GM21576 (cell line): ENCODE data around the gene CMTM7.
"Not testable (repeated sequence)": the region's sequence is repeated elsewhere in the genome, so short reads cannot be mapped to it uniquely, and the experiment has no call there.

Experiments
- ATAC-seq: cut with Tn5 transposase; IDR thresholded peaks from one replicate; pipeline ENCODE4 v1.9.1; 2021; ENCODE audit warnings: mild to moderate bottlenecking, moderate library complexity; ENCODE audit not compliant: unreplicated experiment

The CMTM7 gene

GRCh38 chr3:32456429-32457130, 64.9 kb downstream of the CMTM7 start:
- ATAC-seq: no peak

DNA sequence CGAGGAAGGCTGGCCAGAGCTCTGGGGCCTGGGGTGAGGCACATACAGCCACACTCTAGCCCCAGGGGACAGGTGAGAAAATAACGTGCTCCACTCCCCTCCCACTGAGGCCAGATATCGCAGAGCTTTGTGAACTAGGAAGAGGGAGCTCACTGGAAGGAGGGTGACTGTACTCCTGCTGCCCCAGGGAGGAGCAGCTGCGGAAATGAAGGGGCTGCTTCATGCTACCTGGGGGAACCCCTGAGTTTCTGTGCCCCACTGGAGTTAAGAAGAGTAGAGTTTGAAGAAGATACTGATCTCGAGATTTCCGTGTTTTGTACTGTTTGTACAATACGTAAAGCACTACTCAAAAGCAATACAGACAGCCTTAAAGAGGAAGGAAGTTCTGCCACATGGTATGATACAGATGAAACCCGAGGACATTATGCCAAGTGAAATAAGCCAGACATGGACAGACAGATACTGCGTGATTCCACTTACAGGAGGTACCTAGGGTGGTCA, 66.4 kb downstream of the CMTM7 start:
- peak; percentile 40 for ATAC-seq

- no peak for ATAC-seq
Measured at GRCh38 chr3:32459450-32459849, 67.8 kb downstream of the CMTM7 start.

DNA sequence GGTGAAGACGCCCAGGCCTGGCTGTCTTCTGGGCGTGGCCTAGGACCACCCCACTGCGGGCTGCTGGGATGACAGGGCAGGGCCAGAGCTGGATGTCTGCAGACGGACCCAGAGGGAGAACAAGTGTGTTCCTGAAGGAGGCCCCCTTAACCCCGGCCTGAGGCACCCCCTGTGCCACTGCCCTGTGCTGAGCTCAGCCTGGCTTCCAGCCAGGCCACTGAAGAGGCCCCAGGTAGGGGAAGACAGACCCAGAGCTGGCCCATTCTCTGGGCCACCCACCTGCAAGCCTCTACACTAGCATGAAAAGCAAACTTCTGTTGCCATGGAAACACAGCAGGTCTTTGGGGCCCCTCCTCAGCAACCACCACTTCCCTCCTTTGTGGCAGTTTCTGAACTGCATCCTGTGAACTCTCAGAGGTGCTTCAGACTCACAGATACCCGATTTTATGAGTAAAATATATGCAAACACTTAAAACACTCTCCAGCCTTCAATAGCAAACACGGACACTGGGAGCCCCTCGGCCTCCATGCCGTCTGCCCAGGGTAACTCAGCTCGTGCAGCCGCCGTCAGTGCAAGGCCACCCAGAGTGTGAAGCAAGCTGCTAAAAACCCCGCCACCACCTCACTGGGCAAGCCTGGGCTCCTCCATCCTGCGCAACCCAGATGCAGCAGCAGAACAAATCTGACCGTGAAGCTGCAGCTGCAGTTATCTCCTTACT, 68.5 kb downstream of the CMTM7 start:
- ATAC-seq: peak; percentile 90

GRCh38 chr3:32460817-32461496, 69.3 kb downstream of the CMTM7 start:
- not testable (repeated sequence) for ATAC-seq

DNA sequence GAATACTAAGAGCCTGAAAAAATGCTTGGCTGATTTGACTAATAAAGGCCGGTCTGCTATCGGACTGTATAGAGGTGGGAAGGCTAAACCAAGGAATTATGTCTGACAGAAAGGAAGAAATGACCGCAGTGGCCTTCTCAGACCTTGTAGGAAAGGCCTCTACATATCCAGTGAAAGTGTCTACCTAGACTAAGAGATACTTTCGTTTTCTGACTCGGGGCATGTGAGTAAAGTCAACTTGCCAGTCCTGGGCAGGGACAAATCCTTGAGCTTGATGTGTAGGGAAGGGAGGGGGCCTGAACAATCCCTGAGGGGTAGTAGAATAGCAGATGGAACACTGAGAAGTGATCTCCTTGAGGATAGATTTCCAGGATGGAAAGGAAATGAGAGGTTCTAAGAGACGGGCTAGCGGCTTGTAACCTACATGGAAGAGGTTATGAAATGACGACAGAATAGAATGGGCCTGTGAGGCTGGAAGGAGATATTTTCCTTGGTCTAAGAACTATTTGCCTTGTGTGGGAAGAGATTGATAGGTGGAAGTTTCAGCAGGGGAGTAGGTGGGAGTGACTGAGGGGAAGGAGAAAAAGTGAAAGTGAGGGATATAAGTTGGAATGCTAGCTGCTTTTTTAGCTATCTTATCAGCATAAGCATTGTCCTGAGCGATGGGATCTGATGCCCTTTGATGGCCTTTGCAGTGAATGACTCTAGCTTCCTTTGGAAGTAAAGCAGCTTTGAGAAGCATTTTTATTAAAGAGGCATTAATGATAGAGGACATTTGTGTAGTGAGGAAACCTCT, 70.7 kb downstream of the CMTM7 start:
- not testable (repeated sequence) for ATAC-seq

GRCh38 chr3:32463415-32463814, 71.8 kb downstream of the CMTM7 start:
- ATAC-seq: not testable (repeated sequence)

DNA sequence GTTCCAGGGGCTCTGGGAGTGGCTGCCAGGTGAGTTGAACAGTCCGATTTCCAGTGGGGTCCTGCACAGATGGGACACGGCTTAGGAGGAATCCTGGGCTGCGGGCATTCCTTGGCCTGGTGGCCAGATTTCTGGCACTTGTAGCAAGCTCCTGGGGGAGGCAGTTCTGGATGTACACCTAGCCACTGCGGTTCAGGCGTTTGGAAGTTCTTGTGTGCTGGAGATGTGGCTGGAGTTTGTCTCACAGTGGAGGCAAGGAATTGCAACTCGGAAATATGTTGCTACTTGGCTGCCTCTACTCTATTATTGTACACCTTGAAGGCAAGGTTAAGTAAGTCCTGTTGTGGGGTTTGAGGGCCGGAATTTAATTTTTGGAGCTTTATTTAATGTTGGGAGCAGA, 73.1 kb downstream of the CMTM7 start:
- ATAC-seq: not testable (repeated sequence)

DNA sequence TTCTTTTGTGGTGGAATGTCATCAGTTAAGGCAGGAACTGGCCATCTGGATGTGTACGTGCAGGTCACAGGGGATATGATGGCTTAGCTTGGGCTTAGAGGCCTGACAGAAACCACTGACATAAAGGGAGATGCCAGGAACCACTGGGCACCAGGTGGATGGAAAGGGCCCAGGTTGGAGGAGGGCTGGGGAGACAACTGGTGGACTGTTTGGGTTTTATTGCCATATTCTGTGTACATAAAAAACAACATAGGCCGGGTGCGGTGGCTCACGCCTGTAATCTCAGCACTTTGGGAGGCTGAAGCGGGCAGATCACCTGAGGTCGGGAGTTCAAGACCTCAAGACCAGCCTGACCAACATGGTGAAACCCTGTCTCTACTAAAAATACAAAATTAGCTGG, 75.2 kb downstream of the CMTM7 start:
- not testable (repeated sequence) for ATAC-seq

DNA sequence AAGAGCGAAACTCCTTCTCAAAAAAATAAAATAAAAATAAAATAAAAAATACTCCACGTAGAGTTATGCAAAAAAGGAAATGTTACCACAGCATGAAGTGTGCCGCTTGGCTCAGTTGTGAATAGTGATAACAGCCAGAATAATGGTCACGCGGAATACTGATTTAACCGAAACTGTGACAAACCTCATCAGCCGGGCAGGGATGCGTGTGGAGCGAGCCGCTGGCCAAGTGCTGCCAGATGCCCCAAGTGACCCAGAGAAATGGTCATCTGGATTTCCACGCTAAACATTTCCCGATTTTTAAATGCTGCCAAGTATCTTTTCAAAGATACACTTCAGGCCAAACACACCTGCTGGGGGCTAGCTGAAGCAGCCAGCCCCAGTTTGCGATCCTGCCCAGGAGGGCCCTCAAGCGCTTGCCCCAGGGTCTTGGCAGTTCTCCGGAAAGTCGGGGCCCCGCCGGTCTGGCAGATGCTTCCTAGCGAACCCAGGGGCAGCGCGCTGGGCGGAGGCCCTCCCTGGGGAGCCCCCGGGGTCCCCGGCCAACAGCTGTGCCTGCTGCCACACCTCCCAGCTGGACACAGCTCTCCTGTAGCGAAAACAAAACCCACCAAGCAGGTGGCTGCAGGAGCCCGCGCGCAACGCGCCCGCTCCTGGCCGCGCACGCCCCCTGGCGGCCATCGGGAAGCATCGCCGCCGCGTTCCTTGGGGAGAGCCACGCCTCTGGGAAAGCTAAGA, 75.8 kb downstream of the CMTM7 start:
- peak; percentile 76 for ATAC-seq

DNA sequence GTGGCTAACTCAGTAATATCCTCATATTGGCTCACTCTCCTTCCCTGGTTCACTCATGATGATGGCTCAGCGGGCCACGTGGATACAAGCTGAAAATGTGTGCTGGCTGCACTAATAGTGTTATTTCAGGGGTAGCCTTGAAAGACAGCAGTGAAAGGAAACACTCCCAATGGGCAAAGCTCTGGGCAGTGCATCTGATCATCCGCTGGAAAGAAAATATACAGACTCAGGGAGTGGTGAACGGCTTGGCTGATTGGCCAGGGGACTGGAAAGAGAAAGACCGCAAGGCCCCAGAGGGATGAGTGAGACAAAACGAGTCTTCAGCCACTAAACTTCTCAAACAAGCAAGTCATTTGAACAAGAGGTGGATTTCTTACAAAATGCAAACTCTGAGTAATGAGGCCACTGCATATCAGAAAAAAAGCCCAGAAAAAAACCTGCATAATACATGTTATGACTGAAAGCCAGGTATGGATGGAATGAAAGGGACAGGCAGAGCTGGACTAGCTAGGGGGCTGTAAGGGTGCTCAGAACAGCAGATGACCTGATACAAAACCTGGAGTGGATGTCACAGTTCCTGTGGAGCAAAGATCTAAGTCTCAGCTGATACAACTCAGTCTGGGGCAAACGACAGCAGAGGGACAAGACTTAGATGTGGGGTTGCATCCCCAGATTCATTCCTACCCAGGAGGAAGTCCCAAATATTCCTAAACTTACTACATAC, 77.7 kb downstream of the CMTM7 start:
- peak; percentile 14 for ATAC-seq

DNA sequence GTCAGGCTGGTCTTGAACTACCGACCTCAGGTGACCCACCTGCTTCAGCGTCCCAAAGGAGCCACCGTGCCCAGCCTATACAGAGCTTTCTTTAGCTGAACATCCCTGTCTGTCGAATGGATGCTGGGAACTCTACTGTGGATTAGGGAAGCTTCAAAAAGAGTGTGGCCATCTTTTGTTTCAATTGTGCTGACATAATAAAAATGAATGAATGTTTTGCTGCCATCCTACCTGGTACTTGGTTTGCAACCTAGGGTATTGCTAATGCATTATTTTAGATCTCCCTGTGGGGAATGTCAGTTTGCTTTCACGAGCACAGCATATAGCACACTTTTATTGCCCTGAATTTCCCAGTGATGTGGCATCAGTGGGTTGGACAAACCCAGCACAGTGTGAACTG, 78.7 kb downstream of the CMTM7 start:
- ATAC-seq: no peak

GRCh38 chr3:32471246-32471645, 79.6 kb downstream of the CMTM7 start:
- ATAC-seq: no peak

DNA sequence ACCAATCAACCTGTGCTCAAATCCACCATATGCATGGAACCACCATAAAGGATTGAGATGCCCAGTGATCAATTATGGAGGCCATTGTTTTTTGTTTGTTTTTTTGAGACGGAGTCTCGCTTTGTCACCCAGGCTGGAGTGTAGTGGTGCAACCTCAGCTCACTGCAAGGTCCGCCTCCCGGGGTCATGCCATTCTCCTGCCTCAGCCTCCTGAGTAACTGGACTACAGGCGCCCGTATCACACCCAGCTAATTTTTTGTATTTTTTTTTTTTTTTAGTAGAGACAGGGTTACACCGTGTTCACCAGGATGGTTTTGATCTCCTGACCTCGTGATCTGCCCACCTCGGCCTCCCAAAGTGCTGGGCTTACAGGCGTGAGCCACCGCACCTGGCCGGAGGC, 80.5 kb downstream of the CMTM7 start:
- ATAC-seq: not testable (repeated sequence)

DNA sequence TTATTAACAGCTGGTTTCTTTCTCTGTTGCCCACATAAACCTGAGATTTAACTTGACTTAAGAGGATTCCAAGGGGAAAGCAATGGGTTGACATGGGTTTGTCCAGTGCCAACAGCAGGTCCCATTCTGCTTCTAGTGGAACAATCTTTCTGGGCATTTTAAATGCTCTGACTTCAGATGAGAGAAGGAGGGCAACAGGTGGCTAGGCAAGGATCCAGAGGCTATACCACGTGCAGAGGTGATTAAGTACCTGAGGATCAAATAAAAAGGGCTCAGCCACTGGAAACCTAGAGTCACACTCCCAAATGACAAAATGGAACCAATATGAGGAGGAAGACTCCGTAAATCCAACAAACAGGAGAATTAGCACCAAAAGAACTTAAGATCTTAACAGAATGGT, 82.5 kb downstream of the CMTM7 start:
- ATAC-seq: no peak

DNA sequence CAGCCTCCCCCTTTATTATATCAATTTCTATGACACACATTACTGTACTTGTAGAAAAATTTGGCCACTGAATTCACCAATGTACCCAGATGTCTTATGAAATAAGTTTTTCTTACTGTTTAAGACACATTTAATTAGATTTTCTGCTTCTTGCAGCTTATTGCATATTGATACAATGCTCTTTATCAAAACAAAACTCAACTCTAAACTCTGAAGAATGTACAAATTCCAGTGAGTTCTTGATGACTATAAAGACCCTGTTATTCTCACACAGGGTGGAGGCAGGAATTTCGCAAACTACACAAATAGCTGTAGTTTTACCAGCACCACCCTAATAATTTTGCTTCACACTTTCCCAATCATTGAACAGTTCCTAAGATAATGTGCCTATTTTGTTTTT, 89.0 kb downstream of the CMTM7 start:
- no peak for ATAC-seq

DNA sequence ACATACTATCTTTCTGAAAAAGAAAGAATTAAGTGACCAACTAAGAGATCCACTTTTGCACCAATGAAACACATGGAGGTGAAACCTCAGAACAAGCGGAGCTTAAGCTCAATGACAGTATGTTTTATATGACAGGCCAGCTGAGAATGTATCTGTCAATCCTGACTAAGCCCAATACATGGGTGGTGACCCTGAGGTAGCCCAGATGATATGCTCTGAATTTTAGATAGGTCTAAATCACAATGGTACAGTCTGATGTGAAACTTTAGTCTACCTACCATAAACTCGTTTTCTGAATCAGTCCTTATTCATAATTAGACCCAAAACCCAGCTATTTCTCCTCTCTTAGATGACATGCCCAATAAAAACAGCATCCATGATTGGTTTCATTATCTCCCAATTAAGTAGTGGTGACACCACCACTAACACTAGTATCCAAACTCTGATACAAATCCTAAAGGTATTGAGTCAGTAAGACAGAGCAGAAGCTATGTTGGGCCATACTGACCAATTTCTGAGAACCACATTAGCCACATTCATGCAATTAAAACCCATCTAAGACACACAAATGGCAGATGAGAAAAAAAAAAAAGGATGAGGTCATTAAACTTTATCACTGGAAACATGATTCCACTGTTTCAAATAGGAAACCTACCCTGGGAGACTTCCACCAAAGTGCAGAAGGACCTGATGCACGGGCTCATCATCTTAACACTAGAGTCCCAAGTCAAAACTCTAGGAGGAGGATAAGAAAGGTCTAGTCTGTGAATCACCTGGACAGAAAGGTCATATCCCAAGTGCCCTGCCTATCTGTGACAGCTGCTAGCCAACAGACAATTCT, 90.4 kb downstream of the CMTM7 start:
- no peak for ATAC-seq

DNA sequence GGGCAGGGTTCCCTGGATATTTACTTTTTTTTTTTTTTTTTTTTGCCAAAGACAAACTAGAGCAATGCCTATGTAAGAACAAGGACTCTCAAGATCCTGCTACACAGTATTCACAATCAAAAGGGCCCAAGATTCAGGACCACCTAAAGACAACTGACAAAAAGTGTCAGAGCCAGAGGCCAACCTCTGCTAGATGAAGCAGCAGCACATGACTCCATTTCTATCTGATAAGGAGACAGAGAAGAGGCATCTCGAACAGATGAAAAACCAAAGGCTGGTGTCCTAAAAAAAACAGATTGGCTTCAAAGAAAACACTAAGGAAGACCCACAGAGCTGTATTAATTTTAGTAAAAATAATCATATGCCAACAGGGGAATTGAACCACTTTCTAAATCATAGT, 91.0 kb downstream of the CMTM7 start:
- no peak for ATAC-seq

DNA sequence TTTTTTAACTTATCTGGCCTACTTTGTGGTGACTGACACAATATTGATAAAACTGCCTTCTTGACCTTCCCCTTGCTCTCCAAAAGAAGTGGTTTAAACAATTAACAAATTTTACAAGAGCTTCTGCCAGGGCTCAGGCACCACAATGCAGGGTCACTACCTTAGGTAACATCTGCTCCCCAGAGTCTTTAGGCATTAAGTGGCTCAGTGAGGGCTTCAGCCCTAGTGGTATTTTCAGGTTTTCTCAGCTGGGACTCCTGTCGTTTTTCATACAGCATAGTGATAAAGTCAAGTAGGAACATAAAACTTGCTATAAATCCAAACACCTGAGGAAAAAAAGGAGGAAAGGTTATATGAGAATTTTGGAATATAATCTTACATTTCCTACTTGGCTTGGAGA, 92.1 kb downstream of the CMTM7 start:
- no peak for ATAC-seq
